ENCODE data around the gene CDHR5.
"Not testable (repeated sequence)": the region's sequence is repeated elsewhere in the genome, so short reads cannot be mapped to it uniquely, and the experiment has no call there.

The CDHR5 gene

DNA sequence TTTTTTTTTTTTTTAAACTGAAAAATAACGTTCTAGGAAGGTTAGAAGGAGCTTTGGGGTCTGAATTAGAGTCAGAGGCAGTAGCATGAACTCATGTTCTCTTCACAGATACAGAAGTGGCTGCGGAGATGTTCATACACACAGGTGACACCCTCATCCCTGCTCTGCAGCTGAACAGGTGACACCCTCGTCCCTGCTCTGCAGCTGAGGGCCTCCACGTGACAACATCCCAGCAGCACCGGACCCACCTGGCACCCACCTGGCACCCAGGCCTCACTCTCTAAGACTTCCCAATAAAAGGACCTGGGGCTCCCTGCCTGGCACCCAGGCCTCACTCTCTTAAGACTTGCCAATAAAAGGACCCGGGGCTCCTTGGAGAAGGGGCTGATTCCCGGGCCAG lies 32.1 kb upstream of the CDHR5 start:
- Histone ChIP-seq H3K36me3 (ENCODE audit: control insufficient read depth, low read length) (no peaks in the 10 kb centered on the region; the same call in 1 of the 2 replicates), H3K4me2 (ENCODE audit: low read length) (no peak overlapping the region)

DNA sequence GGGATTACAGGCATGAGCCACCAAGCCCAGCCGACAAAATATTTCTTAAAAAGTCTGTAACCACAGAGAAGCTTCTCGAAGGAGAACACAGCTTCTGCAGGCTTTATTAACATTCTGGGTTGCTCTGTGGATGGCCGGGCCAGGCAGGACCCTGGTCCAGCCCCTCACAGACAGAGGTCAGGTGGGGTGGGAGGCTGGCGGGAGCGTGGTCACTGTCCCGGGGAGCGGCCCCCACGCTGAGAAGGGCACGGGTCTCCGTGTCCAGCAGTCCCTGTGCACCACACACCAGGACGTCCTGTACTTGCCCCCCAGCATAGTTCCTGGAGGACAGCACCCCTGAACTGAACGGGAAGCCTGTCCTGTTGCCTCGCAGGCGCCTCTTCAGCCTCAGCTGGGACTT lies 31.7 kb upstream of the CDHR5 start:
- H3K4me2 ChIP-seq (ENCODE audit: low read length) = no peak overlapping the region
- H3F3A ChIP-seq (ENCODE audit: control insufficient read depth, insufficient read depth) = no peaks in the 10 kb centered on the region
- H3K4me1 ChIP-seq (ENCODE audit: control insufficient read depth, low read length) = no peaks in the 10 kb centered on the region
- H3K27ac ChIP-seq (ENCODE audit: low read depth, low read length) = no peak overlapping the region
- no peaks in the 10 kb centered on the region for H3K27me3 ChIP-seq (ENCODE audit: control insufficient read depth, low read length)
- no peaks in the 10 kb centered on the region for H3K79me2 ChIP-seq (ENCODE audit: control insufficient read depth, low read length)
- H4K20me1 ChIP-seq (ENCODE audit: control insufficient read depth, insufficient read depth, low read depth, low read length) = no peaks in the 10 kb centered on the region
- H3K9me3 ChIP-seq (ENCODE audit: control insufficient read depth, insufficient read depth, low read length) = no peaks in the 10 kb centered on the region
- TF ChIP-seq, protein P1, sequence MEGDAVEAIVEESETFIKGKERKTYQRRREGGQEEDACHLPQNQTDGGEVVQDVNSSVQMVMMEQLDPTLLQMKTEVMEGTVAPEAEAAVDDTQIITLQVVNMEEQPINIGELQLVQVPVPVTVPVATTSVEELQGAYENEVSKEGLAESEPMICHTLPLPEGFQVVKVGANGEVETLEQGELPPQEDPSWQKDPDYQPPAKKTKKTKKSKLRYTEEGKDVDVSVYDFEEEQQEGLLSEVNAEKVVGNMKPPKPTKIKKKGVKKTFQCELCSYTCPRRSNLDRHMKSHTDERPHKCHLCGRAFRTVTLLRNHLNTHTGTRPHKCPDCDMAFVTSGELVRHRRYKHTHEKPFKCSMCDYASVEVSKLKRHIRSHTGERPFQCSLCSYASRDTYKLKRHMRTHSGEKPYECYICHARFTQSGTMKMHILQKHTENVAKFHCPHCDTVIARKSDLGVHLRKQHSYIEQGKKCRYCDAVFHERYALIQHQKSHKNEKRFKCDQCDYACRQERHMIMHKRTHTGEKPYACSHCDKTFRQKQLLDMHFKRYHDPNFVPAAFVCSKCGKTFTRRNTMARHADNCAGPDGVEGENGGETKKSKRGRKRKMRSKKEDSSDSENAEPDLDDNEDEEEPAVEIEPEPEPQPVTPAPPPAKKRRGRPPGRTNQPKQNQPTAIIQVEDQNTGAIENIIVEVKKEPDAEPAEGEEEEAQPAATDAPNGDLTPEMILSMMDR (IDR thresholded peaks at IDR 0.05; ENCODE audit: low read depth, low read length, poor library complexity, severe bottlenecking) = no peak
- TF ChIP-seq EZH2phosphoT487 (IDR thresholded peaks at IDR 0.05; ENCODE audit: borderline replicate concordance, low read length) = no peak
- H3K36me3 ChIP-seq (ENCODE audit: control insufficient read depth, low read length) = no peaks in the 10 kb centered on the region; the same call in 1 of the 2 replicates
- no peaks in the 10 kb centered on the region for H3K9me2 ChIP-seq (replicated peaks; ENCODE audit: control insufficient read depth, low read length)
- no peak overlapping the region for H3K4me3 ChIP-seq (ENCODE audit: low read length)

More for the DNA sequence above, 32.1 kb upstream of the CDHR5 start:
- TF ChIP-seq EZH2phosphoT487 (IDR thresholded peaks at IDR 0.05; ENCODE audit: borderline replicate concordance, low read length) = no peak
- TF ChIP-seq, protein P1 (IDR thresholded peaks at IDR 0.05; ENCODE audit: low read depth, low read length, poor library complexity, severe bottlenecking) = no peak
- no peaks in the 10 kb centered on the region for H3F3A ChIP-seq (ENCODE audit: control insufficient read depth, insufficient read depth)
- no peak overlapping the region for H3K4me3 ChIP-seq (ENCODE audit: low read length)
- H3K27me3 ChIP-seq (ENCODE audit: control insufficient read depth, low read length) = no peaks in the 10 kb centered on the region
- H3K9me3 ChIP-seq (ENCODE audit: control insufficient read depth, insufficient read depth, low read length) = no peaks in the 10 kb centered on the region
- H3K79me2 ChIP-seq (ENCODE audit: control insufficient read depth, low read length) = no peaks in the 10 kb centered on the region
- H3K9me2 ChIP-seq (replicated peaks; ENCODE audit: control insufficient read depth, low read length) = no peaks in the 10 kb centered on the region
- H4K20me1 ChIP-seq (ENCODE audit: control insufficient read depth, insufficient read depth, low read depth, low read length) = no peaks in the 10 kb centered on the region
- H3K4me1 ChIP-seq (ENCODE audit: control insufficient read depth, low read length) = no peaks in the 10 kb centered on the region
- H3K27ac ChIP-seq (ENCODE audit: low read depth, low read length) = no peak overlapping the region

DNA sequence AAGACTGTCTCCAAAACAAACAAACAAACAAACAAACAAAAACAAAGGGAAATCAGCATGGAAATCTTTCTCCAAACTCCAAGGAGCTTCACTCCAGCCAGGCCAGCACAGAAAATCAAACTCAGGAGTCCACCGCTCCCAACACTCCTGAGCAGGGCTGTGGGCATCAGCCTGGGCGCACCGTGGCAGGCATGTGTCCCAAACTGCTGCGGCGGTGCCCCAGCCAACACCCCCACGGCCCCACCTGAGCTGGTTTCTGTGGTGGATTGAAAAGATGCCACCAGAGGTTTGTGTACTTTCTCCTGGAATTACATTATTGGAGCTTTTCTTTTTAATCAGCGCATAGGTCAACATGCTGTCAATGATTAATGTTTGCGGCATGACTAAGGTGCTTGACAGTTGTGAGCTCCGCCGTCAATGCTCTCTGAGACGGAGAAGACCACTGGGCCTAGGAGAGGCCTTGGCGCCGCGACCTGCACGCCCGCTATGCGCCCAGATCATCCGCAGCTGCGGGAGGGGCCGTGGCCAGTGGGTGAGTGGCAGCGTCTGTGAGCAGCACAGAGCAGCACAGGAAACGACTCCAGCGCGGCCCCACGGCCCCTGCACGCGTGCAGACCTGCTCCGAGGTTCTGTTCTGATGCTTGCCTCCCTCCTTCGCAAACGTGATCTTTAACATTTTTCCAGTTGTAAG lies 30.4 kb upstream of the CDHR5 start:
- H3F3A ChIP-seq (ENCODE audit: control insufficient read depth, insufficient read depth) = no peaks in the 10 kb centered on the region
- H3K9me2 ChIP-seq (replicated peaks; ENCODE audit: control insufficient read depth, low read length) = no peaks in the 10 kb centered on the region
- H3K27me3 ChIP-seq (ENCODE audit: control insufficient read depth, low read length) = no peaks in the 10 kb centered on the region
- H3K27ac ChIP-seq (ENCODE audit: low read depth, low read length) = no peak overlapping the region
- no peak for TF ChIP-seq EZH2phosphoT487 (IDR thresholded peaks at IDR 0.05; ENCODE audit: borderline replicate concordance, low read length)
- TF ChIP-seq, protein P1 (IDR thresholded peaks at IDR 0.05; ENCODE audit: low read depth, low read length, poor library complexity, severe bottlenecking) = no peak
- H3K4me3 ChIP-seq (ENCODE audit: low read length) = no peak overlapping the region
- H3K4me1 ChIP-seq (ENCODE audit: control insufficient read depth, low read length) = no peaks in the 10 kb centered on the region
- H4K20me1 ChIP-seq (ENCODE audit: control insufficient read depth, insufficient read depth, low read depth, low read length) = no peaks in the 10 kb centered on the region
- no peak overlapping the region for H3K4me2 ChIP-seq (ENCODE audit: low read length)
- no peaks in the 10 kb centered on the region; the same call in 1 of the 2 replicates for H3K36me3 ChIP-seq (ENCODE audit: control insufficient read depth, low read length)
- H3K79me2 ChIP-seq (ENCODE audit: control insufficient read depth, low read length) = no peaks in the 10 kb centered on the region
- no peaks in the 10 kb centered on the region for H3K9me3 ChIP-seq (ENCODE audit: control insufficient read depth, insufficient read depth, low read length)

DNA sequence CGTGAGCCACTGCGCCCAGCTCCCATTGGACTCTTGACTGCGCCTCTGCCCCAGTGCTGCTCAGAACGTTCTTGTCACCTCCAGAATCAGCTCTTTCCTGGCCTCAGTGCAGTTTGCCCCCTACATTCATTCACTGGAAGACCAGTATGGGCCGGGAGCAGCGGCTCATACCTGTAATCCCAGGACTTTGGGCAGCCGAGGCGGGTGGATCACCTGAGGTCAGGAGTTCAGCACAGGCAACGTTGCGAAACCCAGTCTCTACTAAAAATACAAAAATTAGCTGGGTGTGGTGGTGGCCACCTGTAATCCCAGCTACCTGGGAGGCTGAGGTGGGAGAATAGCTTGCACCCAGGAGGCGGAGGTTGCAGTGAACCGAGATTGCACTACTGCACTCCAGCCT lies 29.7 kb upstream of the CDHR5 start:
- H3K4me1 ChIP-seq (ENCODE audit: control insufficient read depth, low read length); H4K20me1 ChIP-seq (ENCODE audit: control insufficient read depth, insufficient read depth, low read depth, low read length); H3K9me3 ChIP-seq (ENCODE audit: control insufficient read depth, insufficient read depth, low read length); H3K4me3 ChIP-seq (ENCODE audit: low read length); H3K27me3 ChIP-seq (ENCODE audit: control insufficient read depth, low read length); H3K79me2 ChIP-seq (ENCODE audit: control insufficient read depth, low read length); H3K9me2 ChIP-seq (replicated peaks; ENCODE audit: control insufficient read depth, low read length); H3F3A ChIP-seq (ENCODE audit: control insufficient read depth, insufficient read depth); H3K27ac ChIP-seq (ENCODE audit: low read depth, low read length); H3K36me3 ChIP-seq (ENCODE audit: control insufficient read depth, low read length); H3K4me2 ChIP-seq (ENCODE audit: low read length): not testable (repeated sequence)
